Measurements from ENCODE around the gene AP5S1. TPM values are rescaled to one million over a fixed set of nuclear protein-coding genes. Genes with fewer than 3 reads are reported as not detected.
A peak's percentile ranks its signal among the peaks of the same experiment; 100 is the strongest.

The AP5S1 gene
- total and polyA plus RNA-seq, 2 of the 13 experiments (the other 11 are each of a cell fraction or from before 2014, with no cell fraction given), result 7.9 to 23.2 TPM

GRCh38 chr20:3846740-3847428, 26.5 kb downstream of the AP5S1 start, which contains the start of gene MAVS (continued):
- peak; percentile 98 for TF ChIP-seq ARID4A (CRISPR knock-in tag; IDR thresholded peaks at IDR 0.05; ENCODE audit: borderline replicate concordance)
- peak; percentile 79; the same call in 1 of the 2 replicates for TF ChIP-seq ZBTB25 (CRISPR knock-in tag; IDR thresholded peaks at IDR 0.05)
- TF ChIP-seq MATR3 (CRISPR knock-in tag; IDR thresholded peaks at IDR 0.05), result no peak
- TF ChIP-seq NAIF1 (CRISPR knock-in tag; IDR thresholded peaks at IDR 0.05; ENCODE audit: borderline replicate concordance), result no peak; the same call in 1 of the 2 replicates
- peak; percentile 17; the same call in 1 of the 2 replicates for TF ChIP-seq HIVEP1 (CRISPR knock-in tag; IDR thresholded peaks at IDR 0.05)
- TF ChIP-seq FLYWCH1 (CRISPR knock-in tag; IDR thresholded peaks at IDR 0.05), result peak; percentile 88; the same call in 1 of the 2 replicates
- peak in 1 of 2 experiments; percentile 10; a peak in 1 of 4 replicates for TF ChIP-seq EP300 (IDR thresholded peaks at IDR 0.05; ENCODE audit: low read depth in 2 of 2, low read length in 2 of 2)
- no peak for TF ChIP-seq EP300 (CRISPR knock-in tag; IDR thresholded peaks at IDR 0.05; ENCODE audit: borderline replicate concordance)
- TF ChIP-seq ZNF34 (CRISPR knock-in tag; IDR thresholded peaks at IDR 0.05; ENCODE audit: borderline replicate concordance), result peak; percentile 30; the same call in 1 of the 2 replicates
- TF ChIP-seq ELF4 (CRISPR knock-in tag; IDR thresholded peaks at IDR 0.05; ENCODE audit: borderline replicate concordance), result peak; percentile 88; the same call in 1 of the 2 replicates
- TF ChIP-seq PRPF4 (IDR thresholded peaks at IDR 0.05; ENCODE audit: low read depth, low read length, poor library complexity, severe bottlenecking), result no peak
- no peak for TF ChIP-seq ZNF337 (CRISPR knock-in tag; IDR thresholded peaks at IDR 0.05; ENCODE audit: borderline replicate concordance, low read depth)
- TF ChIP-seq REL (CRISPR knock-in tag; conservative IDR thresholded peaks at IDR 0.05), result peak; percentile 95
- peak; percentile 20; the same call in 1 of the 2 replicates for TF ChIP-seq ZNF281 (CRISPR knock-in tag; IDR thresholded peaks at IDR 0.05; ENCODE audit: borderline replicate concordance)
- TF ChIP-seq ZNF839 (CRISPR knock-in tag; IDR thresholded peaks at IDR 0.05; ENCODE audit: borderline replicate concordance), result peak; percentile 91
- no peak for TF ChIP-seq KLF13 (CRISPR knock-in tag; IDR thresholded peaks at IDR 0.05)
- peak; percentile 82 for TF ChIP-seq JDP2 (CRISPR knock-in tag; IDR thresholded peaks at IDR 0.05; ENCODE audit: borderline replicate concordance)
- peak; percentile 43; the same call in 1 of the 2 replicates for TF ChIP-seq CEBPB (IDR thresholded peaks at IDR 0.05; ENCODE audit: borderline replicate concordance, low read depth, low read length)
- peak; percentile 97 for TF ChIP-seq ZNF704 (CRISPR knock-in tag; IDR thresholded peaks at IDR 0.05; ENCODE audit: borderline replicate concordance)

All from HepG2 (cell line).